ENCODE data around the gene COLGALT1.
A peak's percentile ranks its signal among the peaks of the same experiment; 100 is the strongest.

The COLGALT1 gene

DNA sequence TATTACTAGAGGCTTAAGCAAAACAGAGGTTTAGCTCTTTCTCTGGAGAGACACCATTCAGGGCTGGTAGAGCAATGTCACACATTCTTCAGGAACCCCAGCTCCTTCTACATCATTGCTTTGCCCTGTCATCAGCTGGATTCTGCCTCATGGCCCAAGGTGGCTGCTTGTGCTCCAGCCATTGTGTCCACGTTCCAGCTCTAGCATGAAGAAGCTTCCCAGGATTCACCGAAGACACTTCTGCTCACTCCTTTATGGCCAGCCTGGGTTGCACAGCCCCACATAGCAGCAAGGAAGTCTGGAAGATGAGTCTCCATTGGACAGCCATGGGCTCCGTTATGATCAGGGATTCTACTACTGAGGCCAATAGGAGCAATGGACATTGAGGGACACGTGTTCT, 30.8 kb upstream of the COLGALT1 start:
- Histone ChIP-seq H3K4me2 (ENCODE audit: insufficient read depth, low read length, poor library complexity, severe bottlenecking) (no peak overlapping the region), H3K79me1 (ENCODE audit: low read depth, low read length) (peaks cover 1% of the 10 kb centered on the region), H3K4me3 (ENCODE audit: low read length in 2 of 2) (no peak overlapping the region), H3K27ac (replicated peaks; ENCODE audit: low read length) (no peak overlapping the region), H3K18ac (ENCODE audit: low read length) (no peak overlapping the region), H4K91ac (ENCODE audit: low read depth, low read length, poor library complexity) (no peak overlapping the region), H3K36me3 (replicated peaks in 1 of 2; ENCODE audit: control insufficient read depth in 2 of 2, insufficient read depth in 2 of 2, low read length in 2 of 2) (peaks cover 5 to 14% of the 10 kb centered on the region in 2 donors), H3K14ac (ENCODE audit: low read length) (no peak overlapping the region), H3K27me3 (ENCODE audit: control insufficient read depth in 3 of 3, insufficient read depth in 3 of 3, low read depth in 1 of 3, low read length in 3 of 3) (peaks cover 0 to 2% (median 0%) of the 10 kb centered on the region in 3 experiments), H2BK15ac (ENCODE audit: low read length) (no peak overlapping the region), H3K4me1 (ENCODE audit: control insufficient read depth in 2 of 2, insufficient read depth in 1 of 2, low read depth in 1 of 2, low read length in 2 of 2) (no peaks in the 10 kb centered on the region), H3K23ac (ENCODE audit: low read depth, low read length, poor library complexity) (no peak overlapping the region), H3K9me3 (replicated peaks in 1 of 2; ENCODE audit: control insufficient read depth in 2 of 2, insufficient read depth in 1 of 2, low read depth in 1 of 2, low read length in 2 of 2) (peaks cover 0 to 5% of the 10 kb centered on the region in 2 donors), H4K8ac (ENCODE audit: low read depth, low read length) (no peak overlapping the region), H2AFZ (ENCODE audit: low read length) (no peak overlapping the region), H2AK5ac (ENCODE audit: low read depth, low read length) (no peak overlapping the region), H2BK12ac (ENCODE audit: low read length) (no peak overlapping the region), H2BK5ac (ENCODE audit: low read length) (no peak overlapping the region), H2BK120ac (ENCODE audit: low read depth, low read length) (no peak overlapping the region), H3K9ac (ENCODE audit: low read depth, low read length, poor library complexity) (no peak overlapping the region), H3K4ac (ENCODE audit: low read length) (no peak overlapping the region)
- DNase-seq (ENCODE audit: low spot score) = no peak
- no CpG with 5 or more reads among the region's 4 CpGs for WGBS, 2 donors (ENCODE audit: extremely low coverage in 2 of 2, insufficient read length in 2 of 2, insufficient replicate concordance in 1 of 2)

DNA sequence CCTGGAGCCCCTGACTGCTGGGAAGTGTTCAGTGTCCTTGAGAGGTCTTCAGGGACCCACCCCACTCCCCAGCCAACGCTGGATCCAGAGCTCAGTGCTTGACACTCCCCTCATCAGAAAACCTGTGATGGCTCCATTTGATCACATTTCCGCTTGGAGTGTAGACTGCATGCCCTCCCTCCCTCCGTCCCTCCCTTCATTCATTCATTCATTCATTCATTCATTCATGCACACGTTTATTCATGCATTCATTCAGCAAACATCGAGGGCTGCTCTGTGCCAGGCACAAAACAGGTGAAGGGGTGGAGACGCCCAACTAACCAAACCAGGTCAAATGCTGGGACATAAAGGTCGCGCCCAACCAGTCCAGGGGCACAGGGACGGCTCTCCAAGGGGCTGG, 30.3 kb upstream of the COLGALT1 start:
- Histone ChIP-seq H3K4me2 (ENCODE audit: insufficient read depth, low read length, poor library complexity, severe bottlenecking) (no peak overlapping the region), H3K4ac (ENCODE audit: low read length) (no peak overlapping the region), H2AK5ac (ENCODE audit: low read depth, low read length) (no peak overlapping the region), H3K9me3 (replicated peaks in 1 of 2; ENCODE audit: control insufficient read depth in 2 of 2, insufficient read depth in 1 of 2, low read depth in 1 of 2, low read length in 2 of 2) (peaks cover 0 to 5% of the 10 kb centered on the region in 2 donors), H3K27ac (replicated peaks; ENCODE audit: low read length) (no peak overlapping the region), H3K18ac (ENCODE audit: low read length) (no peak overlapping the region), H2BK12ac (ENCODE audit: low read length) (no peak overlapping the region), H4K8ac (ENCODE audit: low read depth, low read length) (no peak overlapping the region), H2BK5ac (ENCODE audit: low read length) (no peak overlapping the region), H3K14ac (ENCODE audit: low read length) (no peak overlapping the region), H3K4me1 (ENCODE audit: control insufficient read depth in 2 of 2, insufficient read depth in 1 of 2, low read depth in 1 of 2, low read length in 2 of 2) (no peaks in the 10 kb centered on the region), H3K27me3 (ENCODE audit: control insufficient read depth in 3 of 3, insufficient read depth in 3 of 3, low read depth in 1 of 3, low read length in 3 of 3) (peaks cover 0 to 2% (median 0%) of the 10 kb centered on the region in 3 experiments), H2AFZ (ENCODE audit: low read length) (no peak overlapping the region), H2BK120ac (ENCODE audit: low read depth, low read length) (no peak overlapping the region), H3K9ac (ENCODE audit: low read depth, low read length, poor library complexity) (no peak overlapping the region), H3K36me3 (replicated peaks in 1 of 2; ENCODE audit: control insufficient read depth in 2 of 2, insufficient read depth in 2 of 2, low read length in 2 of 2) (peaks cover 2 to 10% of the 10 kb centered on the region in 2 donors), H4K91ac (ENCODE audit: low read depth, low read length, poor library complexity) (no peak overlapping the region), H3K79me1 (ENCODE audit: low read depth, low read length) (peaks cover 1% of the 10 kb centered on the region), H3K4me3 (ENCODE audit: low read length in 2 of 2) (no peak overlapping the region), H3K23ac (ENCODE audit: low read depth, low read length, poor library complexity) (no peak overlapping the region), H2BK15ac (ENCODE audit: low read length) (peak overlapping the region; percentile 58)
- no peak for DNase-seq (ENCODE audit: low spot score)
- no CpG with 5 or more reads among the region's 9 CpGs for WGBS, 2 donors (ENCODE audit: extremely low coverage in 2 of 2, insufficient read length in 2 of 2, insufficient replicate concordance in 1 of 2)

DNA sequence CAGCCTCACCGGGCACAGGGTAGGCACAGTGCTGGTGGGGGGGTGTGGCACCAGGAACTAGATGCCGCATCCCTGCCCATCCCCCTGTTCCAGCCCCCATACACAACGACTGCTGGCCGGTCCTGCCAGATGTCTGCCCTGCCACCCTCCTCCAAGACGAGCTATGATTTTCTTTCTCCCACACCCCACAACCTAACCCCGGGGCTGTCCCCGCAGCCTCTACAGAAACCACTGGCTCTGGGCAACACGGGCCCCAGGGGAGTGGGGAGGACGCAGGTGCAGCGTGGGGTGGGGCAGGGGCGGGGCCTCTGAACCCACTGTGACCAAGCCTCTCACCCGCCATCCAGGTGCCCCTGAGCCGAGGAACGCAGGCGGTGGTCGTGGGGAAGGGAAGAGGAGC, 28.5 kb upstream of the COLGALT1 start:
- peaks cover 2 to 7% of the 10 kb centered on the region in 2 donors for H3K4me1 ChIP-seq (ENCODE audit: control insufficient read depth in 2 of 2, insufficient read depth in 1 of 2, low read depth in 1 of 2, low read length in 2 of 2)
- H3K18ac ChIP-seq (ENCODE audit: low read length) = no peak overlapping the region
- H3K14ac ChIP-seq (ENCODE audit: low read length) = no peak overlapping the region
- H3K9ac ChIP-seq (ENCODE audit: low read depth, low read length, poor library complexity) = no peak overlapping the region
- peak overlapping the region; percentile 81 for H2AK5ac ChIP-seq (ENCODE audit: low read depth, low read length)
- H3K27me3 ChIP-seq (ENCODE audit: control insufficient read depth in 3 of 3, insufficient read depth in 3 of 3, low read depth in 1 of 3, low read length in 3 of 3) = peaks cover 0 to 2% (median 0%) of the 10 kb centered on the region in 3 experiments
- peaks cover 1% of the 10 kb centered on the region for H3K79me1 ChIP-seq (ENCODE audit: low read depth, low read length)
- no peak overlapping the region for H3K4me2 ChIP-seq (ENCODE audit: insufficient read depth, low read length, poor library complexity, severe bottlenecking)
- no peak overlapping the region for H3K27ac ChIP-seq (replicated peaks; ENCODE audit: low read length)
- H2AFZ ChIP-seq (ENCODE audit: low read length) = no peak overlapping the region
- no peak for DNase-seq (ENCODE audit: low spot score)
- H2BK5ac ChIP-seq (ENCODE audit: low read length) = no peak overlapping the region
- H2BK15ac ChIP-seq (ENCODE audit: low read length) = peak overlapping the region; percentile 75
- H3K36me3 ChIP-seq (replicated peaks in 1 of 2; ENCODE audit: control insufficient read depth in 2 of 2, insufficient read depth in 2 of 2, low read length in 2 of 2) = peaks cover 0 to 2% of the 10 kb centered on the region in 2 donors
- no peak overlapping the region for H2BK120ac ChIP-seq (ENCODE audit: low read depth, low read length)
- H4K91ac ChIP-seq (ENCODE audit: low read depth, low read length, poor library complexity) = no peak overlapping the region
- no peak overlapping the region for H3K4ac ChIP-seq (ENCODE audit: low read length)
- no peak overlapping the region for H4K8ac ChIP-seq (ENCODE audit: low read depth, low read length)
- peak overlapping the region; percentile 41 for H2BK12ac ChIP-seq (ENCODE audit: low read length)
- H3K4me3 ChIP-seq (ENCODE audit: low read length in 2 of 2) = no peak overlapping the region
- no CpG with 5 or more reads among the region's 16 CpGs for WGBS, 2 donors (ENCODE audit: extremely low coverage in 2 of 2, insufficient read length in 2 of 2, insufficient replicate concordance in 1 of 2)
- peaks cover 0 to 5% of the 10 kb centered on the region in 2 donors for H3K9me3 ChIP-seq (replicated peaks in 1 of 2; ENCODE audit: control insufficient read depth in 2 of 2, insufficient read depth in 1 of 2, low read depth in 1 of 2, low read length in 2 of 2)
- no peak overlapping the region for H3K23ac ChIP-seq (ENCODE audit: low read depth, low read length, poor library complexity)

DNA sequence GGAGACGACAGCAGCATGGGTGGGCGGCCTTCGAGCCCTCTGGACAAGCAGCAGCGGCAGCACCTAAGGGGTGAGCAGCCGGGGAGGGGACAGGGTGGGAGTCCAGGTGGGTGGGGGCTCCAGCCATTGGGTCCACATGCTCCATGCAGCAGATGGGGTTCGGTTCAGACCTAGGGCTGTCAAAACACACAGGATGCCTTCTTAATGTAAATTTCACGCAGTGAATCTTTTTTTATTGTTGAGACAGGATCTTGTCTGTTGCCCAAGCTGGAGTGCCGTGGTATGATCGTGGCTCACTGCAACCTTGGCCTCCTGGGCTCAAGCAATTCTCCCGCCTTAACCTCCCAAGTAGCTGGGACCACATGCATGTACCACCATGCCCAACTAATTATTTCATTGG, 28.1 kb upstream of the COLGALT1 start:
- Histone ChIP-seq H3K23ac (ENCODE audit: low read depth, low read length, poor library complexity) (no peak overlapping the region), H3K18ac (ENCODE audit: low read length) (no peak overlapping the region)

More for the DNA sequence above, 28.1 kb upstream of the COLGALT1 start:
- Histone ChIP-seq H3K14ac (ENCODE audit: low read length) (no peak overlapping the region), H2BK12ac (ENCODE audit: low read length) (no peak overlapping the region), H2AFZ (ENCODE audit: low read length) (no peak overlapping the region), H3K36me3 (replicated peaks in 1 of 2; ENCODE audit: control insufficient read depth in 2 of 2, insufficient read depth in 2 of 2, low read length in 2 of 2) (peaks cover 0 to 2% of the 10 kb centered on the region in 2 donors), H3K4me2 (ENCODE audit: insufficient read depth, low read length, poor library complexity, severe bottlenecking) (no peak overlapping the region), H3K27me3 (ENCODE audit: control insufficient read depth in 3 of 3, insufficient read depth in 3 of 3, low read depth in 1 of 3, low read length in 3 of 3) (peaks cover 0 to 2% (median 0%) of the 10 kb centered on the region in 3 experiments), H2AK5ac (ENCODE audit: low read depth, low read length) (no peak overlapping the region), H3K27ac (replicated peaks; ENCODE audit: low read length) (no peak overlapping the region), H3K4me1 (ENCODE audit: control insufficient read depth in 2 of 2, insufficient read depth in 1 of 2, low read depth in 1 of 2, low read length in 2 of 2) (peaks cover 2 to 7% of the 10 kb centered on the region in 2 donors), H3K9ac (ENCODE audit: low read depth, low read length, poor library complexity) (no peak overlapping the region), H4K8ac (ENCODE audit: low read depth, low read length) (no peak overlapping the region), H2BK120ac (ENCODE audit: low read depth, low read length) (no peak overlapping the region), H3K4ac (ENCODE audit: low read length) (no peak overlapping the region), H3K79me1 (ENCODE audit: low read depth, low read length) (peaks cover 1% of the 10 kb centered on the region), H2BK5ac (ENCODE audit: low read length) (no peak overlapping the region), H4K91ac (ENCODE audit: low read depth, low read length, poor library complexity) (no peak overlapping the region), H3K4me3 (ENCODE audit: low read length in 2 of 2) (no peak overlapping the region), H3K9me3 (replicated peaks in 1 of 2; ENCODE audit: control insufficient read depth in 2 of 2, insufficient read depth in 1 of 2, low read depth in 1 of 2, low read length in 2 of 2) (peaks cover 0 to 5% of the 10 kb centered on the region in 2 donors), H2BK15ac (ENCODE audit: low read length) (peak overlapping the region; percentile 75)
- WGBS, 2 donors (ENCODE audit: extremely low coverage in 2 of 2, insufficient read length in 2 of 2, insufficient replicate concordance in 1 of 2) = no CpG with 5 or more reads among the region's 10 CpGs
- DNase-seq (ENCODE audit: low spot score) = no peak

Data from neuronal stem cell (in vitro differentiated cells).